GM19452 (cell line): ENCODE data around the gene KDM5C.
"Not testable (repeated sequence)": the region's sequence is repeated elsewhere in the genome, so short reads cannot be mapped to it uniquely, and the experiment has no call there.

ENCODE experiments used
- ATAC-seq: cut with Tn5 transposase; IDR thresholded peaks from one replicate; pipeline ENCODE4 v1.9.1; 2021; ENCODE audit not compliant: unreplicated experiment

The KDM5C gene

DNA sequence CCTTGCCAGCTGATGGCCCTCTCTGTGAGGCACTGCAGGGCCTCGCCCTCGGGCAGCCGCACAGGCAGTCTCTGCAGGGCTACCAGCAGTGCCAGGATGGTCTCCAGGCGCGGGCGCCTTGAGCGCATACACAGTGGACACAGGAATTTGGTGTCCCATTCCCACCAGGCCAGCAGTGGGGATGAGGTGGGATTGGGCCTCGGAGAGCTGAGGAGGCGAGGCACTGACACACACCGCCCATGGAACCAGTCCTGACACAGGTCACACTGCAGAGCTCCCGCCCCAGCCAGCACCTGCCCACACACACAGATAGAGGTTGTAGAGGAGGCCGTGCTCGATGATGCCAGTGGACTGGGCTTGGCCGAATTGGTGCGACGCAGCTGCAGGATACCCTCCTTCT, 30.7 kb downstream of the KDM5C start:
- ATAC-seq, result no peak

DNA sequence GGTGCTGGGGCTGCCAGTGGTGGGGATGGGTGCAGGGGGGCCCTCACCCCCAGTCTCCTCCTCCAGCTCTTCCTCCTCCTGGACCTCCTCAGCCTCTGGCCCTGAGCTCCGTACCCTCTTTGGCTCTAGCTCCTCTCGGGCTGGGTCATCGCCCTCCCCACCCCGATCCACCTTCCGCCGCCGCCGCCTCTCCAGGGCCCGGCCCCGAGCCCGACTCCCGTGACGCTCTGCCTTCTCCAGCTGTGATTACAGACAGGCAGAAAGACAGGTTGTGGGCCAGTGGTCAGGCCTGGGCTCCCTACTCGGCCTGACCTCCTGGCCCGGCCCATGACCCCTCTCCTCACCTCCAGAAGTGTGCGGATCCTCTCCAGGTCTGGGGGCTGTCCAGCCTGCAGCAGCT, 31.9 kb downstream of the KDM5C start:
- ATAC-seq, result no peak

DNA sequence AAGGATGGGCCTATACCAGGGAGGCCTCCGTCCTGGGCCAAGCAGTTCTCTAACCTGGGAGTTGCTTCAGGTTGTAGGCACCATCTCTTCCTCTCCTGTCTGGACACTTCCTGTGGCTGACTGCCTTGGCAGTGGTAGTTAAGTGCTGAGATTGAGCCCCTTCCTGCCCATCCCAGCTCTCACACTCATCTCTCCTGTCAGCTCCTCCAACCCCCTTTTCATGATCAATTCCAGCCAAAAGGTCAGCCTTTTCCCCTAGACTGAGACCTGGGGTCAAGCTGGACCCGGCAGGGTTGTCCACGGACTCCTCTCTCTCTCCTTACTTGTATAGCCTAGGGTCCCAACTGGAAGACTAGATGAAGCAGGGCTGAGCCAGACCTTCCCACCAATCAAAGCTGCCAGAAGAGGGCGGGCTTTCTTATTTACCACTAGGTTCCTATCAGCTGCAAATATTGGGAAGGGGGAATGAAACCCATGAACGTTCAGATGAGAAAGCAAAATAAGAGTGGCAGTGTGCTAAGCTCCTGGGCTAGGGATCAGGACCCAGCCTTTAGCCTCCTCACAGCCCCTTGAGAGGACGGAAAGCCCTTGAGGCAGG, 34.5 kb downstream of the KDM5C start:
- ATAC-seq, result no peak

DNA sequence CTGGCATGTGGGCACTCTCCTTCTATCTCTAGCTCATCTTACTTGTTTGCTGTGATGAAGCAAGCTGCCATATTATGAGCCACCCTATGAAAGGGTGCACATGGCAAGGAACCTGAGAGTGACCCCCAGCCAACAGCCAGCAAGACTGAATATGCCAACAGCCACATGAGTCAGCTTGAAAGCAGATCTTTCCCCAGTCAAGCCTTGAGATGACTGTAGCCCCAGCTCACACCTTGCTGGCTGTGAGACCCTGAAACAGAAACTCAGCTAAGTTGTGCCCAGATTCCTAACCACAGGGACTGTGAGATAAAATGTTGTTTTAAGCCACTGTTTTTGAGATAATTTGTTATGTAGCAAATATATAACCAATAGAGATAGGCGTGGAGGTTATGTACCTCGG, 36.2 kb downstream of the KDM5C start:
- peak; percentile 92 for ATAC-seq

DNA sequence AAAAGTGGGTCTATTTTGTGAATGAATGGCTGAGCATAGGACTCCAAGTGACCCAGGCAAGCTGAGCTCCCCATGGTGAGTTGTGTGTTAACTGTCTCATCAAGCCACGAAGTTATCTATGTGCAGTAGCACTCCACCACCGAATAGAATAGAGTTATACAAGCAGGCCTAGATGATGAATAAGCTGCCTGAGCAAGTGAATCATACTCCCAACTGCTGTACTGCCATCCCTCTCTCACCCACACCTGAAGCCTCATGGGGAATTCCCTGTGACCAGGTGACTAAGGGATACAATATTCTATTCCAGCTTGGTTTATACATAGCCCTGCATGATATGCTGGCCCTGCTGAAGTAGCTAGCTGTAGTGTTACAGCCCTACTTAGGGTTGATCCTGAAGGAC, 38.7 kb downstream of the KDM5C start:
- ATAC-seq, result no peak

DNA sequence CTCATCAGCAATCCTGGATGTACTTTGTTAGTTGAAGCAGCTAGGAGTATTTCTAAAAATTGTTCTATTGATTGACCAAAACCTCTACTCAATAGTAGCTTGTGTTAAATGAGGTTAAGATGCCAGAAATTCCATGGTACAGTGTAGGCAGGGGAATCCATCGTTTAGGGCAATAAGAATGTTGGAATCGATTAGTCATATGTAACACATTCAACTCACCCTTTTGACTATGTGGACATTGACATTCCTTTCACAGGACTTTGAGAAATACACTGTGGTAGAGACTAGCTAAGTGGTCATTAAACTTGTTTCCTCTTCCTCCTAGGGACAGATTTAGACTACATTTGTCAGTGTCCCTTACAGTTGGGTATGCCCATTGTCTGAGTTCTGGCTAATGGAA, 40.2 kb downstream of the KDM5C start:
- ATAC-seq, result no peak

DNA sequence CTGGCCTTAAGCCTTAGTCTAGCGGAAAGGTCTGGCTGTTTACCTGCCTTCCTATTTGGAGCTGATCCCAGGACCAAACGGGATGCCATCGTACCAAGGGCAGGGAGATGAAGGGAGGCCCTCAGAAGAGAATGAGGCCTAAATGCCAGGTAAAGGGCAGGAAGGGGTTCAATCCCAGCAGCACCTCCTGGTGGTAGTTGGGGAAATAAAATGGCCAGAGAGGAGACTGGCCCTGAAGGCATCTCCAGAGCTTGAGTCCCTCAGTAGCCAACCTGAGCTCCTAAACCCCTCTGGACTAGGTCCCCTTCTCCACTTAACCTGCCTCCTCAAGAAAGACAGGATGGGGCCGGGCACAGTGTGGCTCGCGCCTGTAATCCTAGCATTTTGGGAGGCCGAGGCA, 53.7 kb downstream of the KDM5C start:
- ATAC-seq, result no peak

DNA sequence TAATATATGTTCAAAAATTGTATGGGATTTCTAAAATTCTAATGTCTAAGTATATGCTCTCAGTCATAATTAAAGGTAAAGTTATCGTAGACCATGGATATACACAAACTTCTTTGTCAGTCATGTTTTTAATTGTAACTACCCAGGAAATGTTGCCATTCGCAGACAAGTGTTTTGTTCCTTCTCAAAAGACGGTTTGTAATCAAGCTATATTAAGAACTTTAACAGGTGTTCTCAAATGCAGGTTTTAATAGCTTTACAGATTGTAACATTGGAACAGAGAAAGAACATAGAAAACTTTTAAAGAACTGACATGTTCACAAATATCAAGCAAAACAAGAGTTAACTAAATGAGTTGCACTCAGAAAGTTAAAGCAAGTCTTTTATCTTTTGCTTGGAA, 58.9 kb downstream of the KDM5C start:
- ATAC-seq, result no peak

DNA sequence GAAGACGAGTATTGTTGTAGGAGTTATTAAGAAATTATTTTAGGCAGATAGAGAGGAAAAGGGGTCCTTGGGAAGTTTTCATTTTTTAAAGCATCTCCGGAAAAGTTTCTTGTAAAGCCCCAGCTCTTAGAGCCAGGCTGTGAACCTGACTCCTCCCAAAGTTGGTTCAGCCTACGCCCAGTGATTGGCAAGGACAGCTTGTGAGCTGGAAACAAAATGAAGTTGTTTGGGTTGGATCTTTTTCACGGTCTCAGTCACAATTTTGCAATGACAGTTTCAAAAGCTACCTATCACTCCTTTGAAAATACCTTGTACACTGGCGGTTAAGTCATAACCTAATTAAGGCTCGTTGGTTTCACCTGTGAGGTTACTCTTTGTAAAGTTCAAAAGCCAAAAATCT, 60.4 kb downstream of the KDM5C start:
- ATAC-seq, result not testable (repeated sequence)

DNA sequence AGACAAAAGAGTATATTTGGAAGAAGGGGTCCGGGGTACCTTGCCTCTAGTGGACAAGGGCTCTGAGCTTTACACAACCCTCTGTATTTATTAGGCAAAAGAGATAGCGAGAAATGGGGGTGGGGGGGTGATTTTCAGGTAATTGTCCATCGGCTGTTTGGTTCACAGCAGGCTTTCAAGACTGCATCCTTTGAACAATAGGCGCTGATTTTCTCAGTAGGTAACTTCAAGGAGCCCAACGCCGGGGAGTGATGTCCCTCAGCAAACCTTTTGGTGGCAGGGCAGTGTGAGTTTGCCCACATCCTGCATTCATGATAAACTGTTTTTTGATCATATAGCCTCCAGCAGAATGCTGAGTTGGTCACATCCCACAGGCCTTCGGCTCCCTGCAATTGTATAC, 61.6 kb downstream of the KDM5C start:
- no peak for ATAC-seq

DNA sequence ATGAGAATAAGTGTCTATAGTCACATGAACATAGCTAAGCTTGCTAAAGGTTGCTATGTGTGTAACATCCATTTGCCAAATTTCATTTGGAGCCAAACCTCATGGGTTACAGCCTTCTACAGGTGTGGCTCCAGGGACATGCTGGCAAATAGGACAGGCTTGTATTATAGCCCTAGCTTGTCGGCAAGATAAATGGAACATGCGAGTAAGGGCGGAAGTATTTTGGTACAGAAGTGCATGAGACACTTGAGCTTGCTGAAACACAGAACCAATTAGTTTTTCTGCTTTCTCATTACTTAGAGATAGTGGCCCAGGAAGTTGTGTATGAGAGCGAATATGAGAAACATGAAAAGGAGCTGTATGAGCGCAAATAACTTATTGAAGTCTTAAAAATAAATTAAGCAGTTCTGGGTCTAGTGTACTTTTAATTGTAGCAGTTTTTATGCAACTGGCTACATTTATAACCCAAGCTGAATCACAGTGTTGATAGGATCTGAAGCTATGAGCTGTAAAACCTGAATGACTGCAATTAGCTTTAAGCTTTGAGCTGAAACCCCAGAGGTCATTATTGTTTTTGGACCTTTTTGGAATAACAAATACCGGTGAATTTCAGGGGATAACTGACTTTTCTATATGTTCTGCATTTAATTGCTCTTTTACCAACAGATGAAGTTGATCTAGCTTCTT, 64.6 kb downstream of the KDM5C start:
- ATAC-seq, result no peak

DNA sequence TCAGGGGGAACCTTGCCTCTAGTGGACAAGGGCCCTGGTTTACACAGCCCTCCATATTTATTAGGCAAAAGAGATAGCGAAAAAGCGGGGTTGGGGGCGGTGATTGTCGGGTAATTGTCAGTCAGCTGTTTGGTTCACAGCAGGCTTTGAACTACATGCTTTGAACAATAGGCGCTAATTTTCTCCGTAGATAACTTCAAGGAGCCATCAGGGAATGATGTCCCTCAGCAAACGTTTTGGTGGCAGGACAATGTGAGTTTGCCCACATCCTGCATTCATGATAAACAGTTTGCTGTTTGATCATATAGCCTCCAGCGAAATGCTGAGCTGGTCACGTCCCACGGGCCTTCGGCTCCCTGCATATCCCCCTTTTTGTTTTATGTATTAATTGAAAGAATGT, 65.8 kb downstream of the KDM5C start:
- ATAC-seq, result no peak

DNA sequence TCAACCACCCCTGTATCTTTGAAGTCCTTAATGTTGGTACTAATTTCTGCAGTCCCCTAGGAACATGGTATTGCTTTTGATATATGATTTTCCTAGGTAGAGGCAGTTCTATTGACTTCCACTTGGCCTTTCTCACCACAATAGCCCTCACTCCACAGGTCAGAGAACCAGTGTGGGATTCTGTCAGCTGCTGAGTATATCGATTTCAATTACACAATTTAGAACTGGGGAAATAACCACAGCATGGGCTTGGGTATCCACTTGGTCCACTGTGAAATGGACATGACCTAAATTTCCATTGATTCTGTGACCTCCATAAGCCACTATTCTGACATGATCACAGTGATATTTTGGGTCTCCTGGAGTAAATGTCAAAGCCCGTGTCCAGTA, 68.8 kb downstream of the KDM5C start:
- no peak for ATAC-seq

DNA sequence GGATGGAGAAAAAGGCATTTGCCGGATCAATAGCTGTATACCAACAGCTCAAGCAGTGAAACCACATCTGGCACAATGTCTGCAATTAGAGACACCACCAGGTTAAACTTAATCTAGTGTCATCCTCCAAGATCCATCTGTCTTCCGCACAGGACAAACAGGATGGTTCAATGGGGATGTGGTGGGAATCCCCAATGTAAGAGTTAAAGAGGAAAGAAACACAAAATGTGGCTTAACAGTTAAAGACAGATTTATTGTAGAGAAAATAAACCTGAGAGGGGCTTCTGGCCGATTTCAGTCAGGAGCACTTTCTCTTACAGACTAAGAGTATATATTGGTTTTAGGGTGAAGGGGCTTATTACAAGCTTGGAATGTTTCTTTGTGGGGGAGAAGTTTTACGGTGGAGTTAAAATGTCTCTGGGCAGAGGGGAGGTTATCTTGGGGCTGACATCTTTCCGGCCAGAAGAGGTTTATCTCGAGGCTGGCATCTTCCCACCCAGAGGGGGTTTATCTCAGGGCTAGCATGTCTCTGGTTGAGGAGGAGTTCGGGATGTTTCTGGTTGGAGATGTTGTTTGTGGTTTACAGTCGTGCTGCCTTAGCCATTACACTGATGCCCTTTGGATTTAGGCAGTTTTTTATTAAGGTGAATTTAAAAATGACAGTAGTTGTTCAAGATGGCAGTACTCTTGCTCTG, 69.3 kb downstream of the KDM5C start:
- ATAC-seq, result no peak

DNA sequence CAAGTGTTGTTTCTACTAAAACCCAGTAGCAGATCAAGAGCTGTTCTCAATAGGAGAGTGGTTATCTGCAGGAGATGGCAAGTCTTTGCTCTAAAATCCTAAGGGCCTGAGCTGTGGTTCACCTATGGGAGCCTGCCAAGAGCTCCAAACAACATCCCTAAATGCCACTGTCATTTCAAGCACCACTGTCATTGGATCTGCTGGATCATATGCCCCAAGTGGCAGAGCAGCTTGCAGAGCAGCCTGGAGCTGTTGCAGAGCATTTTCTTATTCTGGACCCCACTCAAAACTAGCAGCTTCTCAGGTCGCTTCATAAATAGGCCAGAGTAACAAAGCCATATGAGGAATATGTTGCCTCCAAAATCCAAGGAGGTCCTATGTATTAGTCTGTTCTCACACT, 71.4 kb downstream of the KDM5C start:
- ATAC-seq, result no peak
